GM12864 (cell line): Measurements from ENCODE around the gene PDGFA.

Source experiments
- DNase-seq: peaks from one replicate; pipeline ENCODE4 v3.0.0-alpha.2; 2011; ENCODE audit warnings: low read depth
- H3K4me3 ChIP-seq: 2 replicates; pipeline ENCODE4 v1.5.1; 2011; ENCODE audit warnings: mild to moderate bottlenecking, low read depth, low read length, control low read depth
- TF ChIP-seq, protein P1 (sequence below): IDR thresholded peaks from 2 replicates; pipeline ENCODE4 v1.5.1; 2011; ENCODE audit warnings: low read depth, mild to moderate bottlenecking, moderate library complexity, low read length, control low read depth, inconsistent platforms; ENCODE audit errors: missing control alignments

The PDGFA gene

GRCh38 chr7:562789-563628 is 43.4 kb upstream of the PDGFA start:
- TF ChIP-seq, protein P1, sequence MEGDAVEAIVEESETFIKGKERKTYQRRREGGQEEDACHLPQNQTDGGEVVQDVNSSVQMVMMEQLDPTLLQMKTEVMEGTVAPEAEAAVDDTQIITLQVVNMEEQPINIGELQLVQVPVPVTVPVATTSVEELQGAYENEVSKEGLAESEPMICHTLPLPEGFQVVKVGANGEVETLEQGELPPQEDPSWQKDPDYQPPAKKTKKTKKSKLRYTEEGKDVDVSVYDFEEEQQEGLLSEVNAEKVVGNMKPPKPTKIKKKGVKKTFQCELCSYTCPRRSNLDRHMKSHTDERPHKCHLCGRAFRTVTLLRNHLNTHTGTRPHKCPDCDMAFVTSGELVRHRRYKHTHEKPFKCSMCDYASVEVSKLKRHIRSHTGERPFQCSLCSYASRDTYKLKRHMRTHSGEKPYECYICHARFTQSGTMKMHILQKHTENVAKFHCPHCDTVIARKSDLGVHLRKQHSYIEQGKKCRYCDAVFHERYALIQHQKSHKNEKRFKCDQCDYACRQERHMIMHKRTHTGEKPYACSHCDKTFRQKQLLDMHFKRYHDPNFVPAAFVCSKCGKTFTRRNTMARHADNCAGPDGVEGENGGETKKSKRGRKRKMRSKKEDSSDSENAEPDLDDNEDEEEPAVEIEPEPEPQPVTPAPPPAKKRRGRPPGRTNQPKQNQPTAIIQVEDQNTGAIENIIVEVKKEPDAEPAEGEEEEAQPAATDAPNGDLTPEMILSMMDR = no peak
- DNase-seq = no peak

DNA sequence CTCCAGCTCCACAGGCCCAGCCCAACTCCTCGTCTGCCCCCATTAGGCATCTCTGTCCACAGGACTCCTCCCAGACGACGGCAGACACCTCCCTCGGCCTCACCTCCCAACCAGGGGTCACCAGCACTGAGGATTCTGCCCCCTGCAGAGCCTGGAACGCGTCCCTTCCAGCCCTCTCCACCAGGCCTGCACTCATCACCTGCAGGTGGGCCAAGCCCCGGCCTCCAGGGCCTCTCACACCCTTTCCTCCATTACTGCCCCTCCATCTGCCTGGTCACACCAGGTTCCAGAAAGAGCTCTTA is 42.7 kb upstream of the PDGFA start:
- TF ChIP-seq, protein P1 = no peak
- no peak overlapping the region for H3K4me3 ChIP-seq
- no peak for DNase-seq

More at GRCh38 chr7:562789-563628, 43.4 kb upstream of the PDGFA start:
- no peak overlapping the region for H3K4me3 ChIP-seq

DNA sequence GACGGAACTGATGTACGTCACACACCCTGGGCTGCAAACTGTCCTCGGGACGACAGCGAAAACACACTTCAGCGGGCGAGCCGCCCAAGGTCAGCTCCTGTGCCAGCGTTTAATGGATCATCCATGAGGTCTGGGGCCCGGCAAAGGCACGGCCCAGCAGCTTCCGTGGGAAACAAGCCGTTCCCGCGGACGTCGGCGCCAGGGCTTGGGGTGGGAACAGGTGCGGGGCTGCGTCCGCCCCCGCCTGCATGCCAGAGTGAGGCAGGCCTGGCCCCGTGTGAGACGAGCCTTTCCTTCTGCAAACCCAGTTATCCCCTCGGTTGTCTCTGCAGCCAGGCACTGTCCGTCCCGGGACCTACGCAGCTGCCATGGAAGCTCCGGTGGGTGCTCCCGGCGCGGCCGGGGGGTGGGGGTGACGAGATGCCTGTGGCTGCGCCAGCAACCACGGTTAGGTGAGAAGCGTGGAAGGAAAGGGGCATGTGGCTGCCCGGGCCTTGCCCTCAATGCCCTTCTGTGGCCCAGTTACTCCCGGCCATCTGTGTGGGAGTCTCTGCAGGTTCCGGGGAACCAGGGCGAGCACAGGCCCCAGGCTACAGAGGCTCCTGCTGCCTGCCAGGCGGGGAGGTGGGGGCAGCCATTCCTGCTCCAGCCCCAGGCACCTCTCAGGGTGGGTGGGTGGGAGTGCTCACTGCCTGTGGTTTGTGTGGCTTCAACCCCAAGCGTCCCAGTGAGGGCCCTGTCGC is 42.2 kb upstream of the PDGFA start:
- no peak for DNase-seq
- TF ChIP-seq, protein P1 = no peak
- H3K4me3 ChIP-seq = no peak overlapping the region

GRCh38 chr7:560966-561630 is 41.5 kb upstream of the PDGFA start:
- no peak overlapping the region for H3K4me3 ChIP-seq
- TF ChIP-seq, protein P1 = no peak
- DNase-seq = no peak

DNA sequence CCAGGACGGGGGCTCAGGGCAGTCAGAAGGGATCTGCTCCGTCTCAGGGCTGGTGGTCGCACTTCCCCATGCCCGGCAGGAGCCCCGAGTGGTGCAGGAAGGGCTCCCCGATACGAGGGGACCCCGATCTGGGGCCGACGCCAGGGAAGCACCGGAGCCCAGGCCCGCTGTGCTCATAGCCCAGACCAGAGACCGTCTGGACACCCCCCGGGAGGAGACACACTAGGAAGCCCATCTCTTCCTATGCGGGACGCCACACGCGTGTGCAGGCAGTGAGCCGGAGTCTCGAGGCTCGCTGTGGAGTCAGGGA is 39.7 kb upstream of the PDGFA start:
- TF ChIP-seq, protein P1 = no peak
- no peak overlapping the region for H3K4me3 ChIP-seq
- DNase-seq = no peak

DNA sequence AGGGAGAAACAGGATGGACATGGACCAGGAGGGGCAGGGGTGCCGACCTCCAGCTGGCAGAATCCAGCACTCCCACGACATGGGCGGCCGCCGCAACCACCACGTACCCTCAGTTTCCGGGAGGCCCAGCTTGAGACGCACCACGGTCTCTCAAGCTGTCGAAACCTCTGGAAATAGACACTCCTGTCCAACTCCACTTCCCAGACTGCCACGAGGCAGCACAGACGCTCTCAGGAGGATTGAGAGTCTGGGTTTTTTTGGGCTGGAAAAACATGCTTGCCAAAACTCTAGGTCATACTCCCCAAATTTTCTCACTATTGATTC is 37.9 kb upstream of the PDGFA start:
- H3K4me3 ChIP-seq = no peak overlapping the region
- TF ChIP-seq, protein P1 = no peak
- no peak for DNase-seq
